H9 (cell line): Measurements from ENCODE around the gene MGAT5. TPM values are rescaled to one million over a fixed set of nuclear protein-coding genes. Genes with fewer than 3 reads are reported as not detected.

Experiments
- DNase-seq: peaks from one replicate; pipeline ENCODE4 v3.0.0-alpha.2; 2017
- H2AFZ ChIP-seq: one replicate; pipeline ENCODE4 v1.6.1; 2013; ENCODE audit warnings: mild to moderate bottlenecking, low read length, control low read depth, moderate library complexity
- H2AK5ac ChIP-seq: 2 replicates; pipeline ENCODE4 v1.6.1; 2013; ENCODE audit warnings: low read length, control low read depth, mixed read lengths; ENCODE audit not compliant: insufficient read length
- H2BK120ac ChIP-seq: one replicate; pipeline ENCODE4 v1.6.1; 2013; ENCODE audit warnings: low read depth, mild to moderate bottlenecking, low read length, control low read depth, inconsistent platforms; ENCODE audit not compliant: poor library complexity, severe bottlenecking
- H2BK12ac ChIP-seq: 2 replicates; pipeline ENCODE4 v1.6.1; 2013; ENCODE audit warnings: low read length, control low read depth, mixed read lengths, low read depth; ENCODE audit not compliant: insufficient read length
- H2BK15ac ChIP-seq: 2 replicates; pipeline ENCODE4 v1.6.1; 2013; ENCODE audit warnings: low read depth, low read length, control low read depth
- H2BK20ac ChIP-seq: one replicate; pipeline ENCODE4 v1.6.1; 2013; ENCODE audit warnings: low read depth, mild to moderate bottlenecking, low read length, control low read depth, inconsistent platforms; ENCODE audit not compliant: poor library complexity, severe bottlenecking
- H2BK5ac ChIP-seq: 2 replicates; pipeline ENCODE4 v1.6.1; 2013; ENCODE audit warnings: low read length, control low read depth, mixed read lengths; ENCODE audit not compliant: insufficient read length
- H3K14ac ChIP-seq: 2 replicates; pipeline ENCODE4 v1.6.1; 2013; ENCODE audit warnings: low read length, control low read depth; ENCODE audit not compliant: insufficient read depth
- H3K18ac ChIP-seq: 2 replicates; pipeline ENCODE4 v1.6.1; 2013; ENCODE audit warnings: low read depth, mild to moderate bottlenecking, mixed read lengths, low read length, control low read depth; ENCODE audit not compliant: insufficient read length
- H3K23ac ChIP-seq: 2 replicates; pipeline ENCODE4 v1.6.1; 2013; ENCODE audit warnings: low read length, control low read depth, mixed read lengths, low read depth; ENCODE audit not compliant: insufficient read length
- H3K23me2 ChIP-seq: 2 replicates; pipeline ENCODE4 v1.6.1; 2013; ENCODE audit warnings: low read depth, mild to moderate bottlenecking, mixed read lengths, low read length, control low read depth; ENCODE audit not compliant: insufficient read length, poor library complexity, severe bottlenecking
- H3K27ac ChIP-seq: 2 replicates; pipeline ENCODE4 v1.5.1; 2013; ENCODE audit warnings: low read length, control low read depth, mixed read lengths, low read depth; ENCODE audit not compliant: insufficient read length
- H3K27me3 ChIP-seq: 2 replicates; pipeline ENCODE4 v1.6.1; 2013; ENCODE audit warnings: low read length, control low read depth, inconsistent platforms; ENCODE audit not compliant: insufficient read depth
- H3K4ac ChIP-seq: 2 replicates; pipeline ENCODE4 v1.6.1; 2013; ENCODE audit warnings: low read depth, mild to moderate bottlenecking, control low read depth, inconsistent platforms, low read length, moderate library complexity
- H3K4me1 ChIP-seq: 2 replicates; pipeline ENCODE4 v1.6.1; 2013; ENCODE audit warnings: low read length, control low read depth, inconsistent platforms; ENCODE audit not compliant: insufficient read depth
- H3K4me2 ChIP-seq: 2 replicates; pipeline ENCODE4 v1.6.1; 2013; ENCODE audit warnings: low read length, control low read depth, mixed read lengths; ENCODE audit not compliant: insufficient read length, insufficient read depth
- H3K56ac ChIP-seq: 2 replicates; pipeline ENCODE4 v1.6.1; 2013; ENCODE audit warnings: low read depth, mild to moderate bottlenecking, mixed read lengths, low read length, control low read depth; ENCODE audit not compliant: insufficient read length
- H3K79me1 ChIP-seq: 2 replicates; pipeline ENCODE4 v1.6.1; 2013; ENCODE audit warnings: low read depth, mild to moderate bottlenecking, moderate library complexity, low read length, control low read depth, inconsistent platforms; ENCODE audit not compliant: insufficient read depth, poor library complexity, severe bottlenecking
- H3K79me2 ChIP-seq: 2 replicates; pipeline ENCODE4 v1.6.1; 2013; ENCODE audit warnings: low read length, control low read depth, inconsistent platforms; ENCODE audit not compliant: insufficient read depth
- H3K9ac ChIP-seq: 2 replicates; pipeline ENCODE4 v1.6.1; 2013; ENCODE audit warnings: low read length, control low read depth, mixed read lengths; ENCODE audit not compliant: insufficient read length; ENCODE audit errors: extremely low read depth
- H3K9me3 ChIP-seq: one replicate; pipeline ENCODE4 v1.6.1; 2013; ENCODE audit warnings: low read depth, low read length, inconsistent platforms; ENCODE audit not compliant: control insufficient read depth
- H3T11ph ChIP-seq: one replicate; pipeline ENCODE4 v1.6.1; 2013; ENCODE audit warnings: mild to moderate bottlenecking, low read length, control low read depth, inconsistent platforms
- H4K20me1 ChIP-seq: one replicate; pipeline ENCODE4 v1.6.1; 2013; ENCODE audit not compliant: control insufficient read depth, insufficient read length, insufficient read depth
- H4K5ac ChIP-seq: 2 replicates; pipeline ENCODE4 v1.6.1; 2013; ENCODE audit warnings: low read depth, mild to moderate bottlenecking, mixed read lengths, low read length, control low read depth; ENCODE audit not compliant: insufficient read length
- H4K8ac ChIP-seq: replicated peaks from 2 replicates; pipeline ENCODE4 v1.6.1; 2013; ENCODE audit warnings: low read length, control low read depth, mixed read lengths, low read depth; ENCODE audit not compliant: insufficient read length
- H4K91ac ChIP-seq: 2 replicates; pipeline ENCODE4 v1.6.1; 2013; ENCODE audit warnings: low read depth, mild to moderate bottlenecking, moderate library complexity, mixed read lengths, low read length, control low read depth; ENCODE audit not compliant: insufficient read length
- H3K27ac Mint-ChIP-seq, 3 experiments: 2 replicates in 2 of 3; 3 replicates in 1 of 3; pipeline ENCODE4 v1.8.0; 2020 to 2021; ENCODE audit warnings: mixed read lengths in 3 of 3, mild to moderate bottlenecking in 1 of 3, moderate library complexity in 1 of 3
- H3K27me3 Mint-ChIP-seq: 2 replicates; pipeline ENCODE4 v1.8.0; 2021; ENCODE audit warnings: low read depth, mild to moderate bottlenecking, moderate library complexity, mixed read lengths
- H3K36me3 Mint-ChIP-seq, 3 experiments: 2 replicates in 2 of 3; 3 replicates in 1 of 3; pipeline ENCODE4 v1.8.0; 2020 to 2021; ENCODE audit warnings: low read depth in 3 of 3, mixed read lengths in 3 of 3; ENCODE audit not compliant: insufficient read depth in 1 of 3
- H3K4me1 Mint-ChIP-seq, 2 experiments: 2 replicates each; pipeline ENCODE4 v1.8.0; 2020; ENCODE audit warnings: mixed read lengths in 2 of 2
- H3K4me3 Mint-ChIP-seq, 2 experiments: 2 replicates in 1 of 2; 3 replicates in 1 of 2; pipeline ENCODE4 v1.8.0; 2020 to 2021; ENCODE audit warnings: mild to moderate bottlenecking in 2 of 2, mixed read lengths in 2 of 2, moderate library complexity in 1 of 2
- H3K9me3 Mint-ChIP-seq, 2 experiments: 2 replicates in 1 of 2; 3 replicates in 1 of 2; pipeline ENCODE4 v1.8.0; 2020; ENCODE audit warnings: mild to moderate bottlenecking in 2 of 2, mixed read lengths in 2 of 2, moderate library complexity in 1 of 2
- CTCF ChIP-seq: fragments of 200-600 bp; sonication (generic); conservative IDR thresholded peaks from 3 replicates; pipeline ENCODE4 v1.8.0; 2021; ENCODE audit warnings: antibody characterized with exemption, mild to moderate bottlenecking
- WGBS: extraction: QIAGEN DNeasy Blood & Tissue Kit; methylation state at CpG from one replicate; pipeline ENCODE4 v1.1.7; 2013; ENCODE audit warnings: missing lambda C conversion rate, low lambda C conversion rate, mixed read lengths; ENCODE audit not compliant: insufficient read length; ENCODE audit errors: extremely low coverage; 5-methylcytosine and 5-hydroxymethylcytosine counted together
- total RNA-seq: library from RNA; stranded (reverse); gene quantifications from 2 replicates; pipeline ENCODE4 v1.2.1, GENCODE V29; 2021

MGAT5 gene
- total RNA-seq, 1 experiment from 2014 or later = 25.7 TPM

DNA sequence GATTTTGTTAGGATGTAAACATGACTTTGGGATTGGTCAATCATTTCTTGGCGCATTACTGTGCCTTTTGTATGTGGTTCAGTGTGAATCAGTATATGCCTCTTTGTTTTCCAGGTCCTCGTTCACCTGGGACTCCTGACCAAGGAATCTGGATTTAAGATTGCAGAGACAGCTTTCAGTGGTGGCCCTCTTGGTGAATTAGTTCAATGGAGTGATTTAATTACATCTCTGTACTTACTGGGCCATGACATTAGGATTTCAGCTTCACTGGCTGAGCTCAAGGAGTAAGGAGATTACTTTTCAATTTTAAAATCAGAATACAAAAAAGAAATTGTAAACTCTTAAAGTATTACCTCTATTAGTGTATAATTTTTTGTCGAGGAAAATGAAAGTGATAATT is 87.6 kb downstream of the MGAT5 start:
- peaks cover 0 to 4% (median 0%) of the 10 kb centered on the region in 3 experiments; a peak in 3 of 7 replicates for H3K36me3 Mint-ChIP-seq
- H3K23ac ChIP-seq = no peak overlapping the region
- H3K27me3 Mint-ChIP-seq = no peaks in the 10 kb centered on the region
- H3K18ac ChIP-seq = no peak overlapping the region
- no CpG with 5 or more reads among the region's 3 CpGs for WGBS
- H4K20me1 ChIP-seq = no peaks in the 10 kb centered on the region
- H3K79me2 ChIP-seq = no peaks in the 10 kb centered on the region
- H2BK120ac ChIP-seq = no peak overlapping the region
- H2BK5ac ChIP-seq = no peak overlapping the region
- H3K56ac ChIP-seq = no peak overlapping the region
- H3K4me1 Mint-ChIP-seq = no peaks in the 10 kb centered on the region
- H2BK15ac ChIP-seq = no peak overlapping the region
- no peaks in the 10 kb centered on the region for H3K79me1 ChIP-seq
- no peak overlapping the region for H3K27ac Mint-ChIP-seq
- H2AFZ ChIP-seq = no peak overlapping the region
- H4K5ac ChIP-seq = no peak overlapping the region
- H3K4me3 Mint-ChIP-seq = no peak overlapping the region
- H2BK12ac ChIP-seq = no peak overlapping the region
- no peak overlapping the region for H3K4me2 ChIP-seq
- no peak overlapping the region for H4K8ac ChIP-seq
- no peaks in the 10 kb centered on the region for H3K27me3 ChIP-seq
- no peaks in the 10 kb centered on the region for H3K23me2 ChIP-seq
- H3K9ac ChIP-seq = no peak overlapping the region
- H4K91ac ChIP-seq = no peak overlapping the region
- H3K9me3 ChIP-seq = no peaks in the 10 kb centered on the region
- H3K4ac ChIP-seq = no peak overlapping the region
- H3K27ac ChIP-seq = no peak overlapping the region
- DNase-seq = no peak
- no peaks in the 10 kb centered on the region for H3K4me1 ChIP-seq
- H3T11ph ChIP-seq = no peak overlapping the region
- TF ChIP-seq CTCF = no peak
- H2AK5ac ChIP-seq = no peak overlapping the region
- no peaks in the 10 kb centered on the region for H3K9me3 Mint-ChIP-seq
- H3K14ac ChIP-seq = no peak overlapping the region
- no peak overlapping the region for H2BK20ac ChIP-seq
